HG03439 (cell line): ENCODE measurements around the gene OTOP1.
"Not testable (repeated sequence)": the region's sequence is repeated elsewhere in the genome, so short reads cannot be mapped to it uniquely, and the experiment has no call there.

Source experiments
- ATAC-seq: cut with Tn5 transposase; IDR thresholded peaks from one replicate; pipeline ENCODE4 v1.9.1; 2021; ENCODE audit warnings: mild to moderate bottlenecking, moderate library complexity; ENCODE audit not compliant: unreplicated experiment

OTOP1 gene

GRCh38 chr4:4164532-4165173 lies 62.1 kb downstream of the OTOP1 start:
- not testable (repeated sequence) for ATAC-seq

- not testable (repeated sequence) for ATAC-seq
Measured at GRCh38 chr4:4162186-4162585, 64.5 kb downstream of the OTOP1 start.

GRCh38 chr4:4160956-4161665 lies 65.6 kb downstream of the OTOP1 start:
- not testable (repeated sequence) for ATAC-seq

GRCh38 chr4:4145622-4146021 lies 81.1 kb downstream of the OTOP1 start:
- not testable (repeated sequence) for ATAC-seq

- not testable (repeated sequence) for ATAC-seq
Measured at GRCh38 chr4:4143376-4143775, 83.4 kb downstream of the OTOP1 start.

GRCh38 chr4:4142679-4143078 lies 84.0 kb downstream of the OTOP1 start:
- not testable (repeated sequence) for ATAC-seq

- not testable (repeated sequence) for ATAC-seq
Measured at GRCh38 chr4:4141186-4141585, 85.5 kb downstream of the OTOP1 start.
